ENCODE data around the gene LCN12.

Gene LCN12

GRCh38 chr9:136945333-136946227 lies 6.5 kb upstream of the LCN12 start:
- H3K27me3 Mint-ChIP-seq (ENCODE audit: low read depth) = peaks cover 4% of the 10 kb centered on the region
- peak overlapping the region in 1 of 3 experiments; percentile 26 for H3K4me3 Mint-ChIP-seq
- H3K36me3 Mint-ChIP-seq (ENCODE audit: low read depth) = peaks cover 4% of the 10 kb centered on the region
- H3K9me3 Mint-ChIP-seq = no peaks in the 10 kb centered on the region
- no peak overlapping the region for H3K27ac Mint-ChIP-seq
- peaks cover 9% of the 10 kb centered on the region for H3K4me1 Mint-ChIP-seq
- no peak for TF ChIP-seq CTCF (IDR thresholded peaks at IDR 0.05; ENCODE audit: unreplicated experiment in 3 of 3)

- Mint-ChIP-seq H3K4me3 (no peak overlapping the region), H3K27me3 (ENCODE audit: low read depth) (peaks cover 4% of the 10 kb centered on the region), H3K9me3 (no peaks in the 10 kb centered on the region), H3K27ac (no peak overlapping the region), H3K4me1 (peaks cover 9% of the 10 kb centered on the region), H3K36me3 (ENCODE audit: low read depth) (peaks cover 4% of the 10 kb centered on the region)
- no peak for TF ChIP-seq CTCF (IDR thresholded peaks at IDR 0.05; ENCODE audit: unreplicated experiment in 3 of 3)
These were observed 5.6 kb upstream of the LCN12 start for GRCh38 chr9:136946228-136947027.

GRCh38 chr9:136947028-136947891 lies 4.8 kb upstream of the LCN12 start:
- peaks cover 9% of the 10 kb centered on the region for H3K4me1 Mint-ChIP-seq
- no peaks in the 10 kb centered on the region for H3K9me3 Mint-ChIP-seq
- no peak for TF ChIP-seq CTCF (IDR thresholded peaks at IDR 0.05; ENCODE audit: unreplicated experiment in 3 of 3)

GRCh38 chr9:136947955-136948510 lies 4.0 kb upstream of the LCN12 start:
- peaks cover 9% of the 10 kb centered on the region for H3K4me1 Mint-ChIP-seq
- H3K27me3 Mint-ChIP-seq (ENCODE audit: low read depth) = peaks cover 4% of the 10 kb centered on the region
- TF ChIP-seq CTCF (IDR thresholded peaks at IDR 0.05; ENCODE audit: unreplicated experiment in 3 of 3) = peak; percentile 24 to 47 (median 44)
- H3K4me3 Mint-ChIP-seq = peak overlapping the region; percentile 72 to 80 (median 78)
- no peaks in the 10 kb centered on the region for H3K36me3 Mint-ChIP-seq (ENCODE audit: low read depth)
- no peaks in the 10 kb centered on the region for H3K9me3 Mint-ChIP-seq
- H3K27ac Mint-ChIP-seq = peak overlapping the region in 2 of 3 experiments; percentile 70 to 77

More at GRCh38 chr9:136947028-136947891, 4.8 kb upstream of the LCN12 start:
- Mint-ChIP-seq H3K27ac (peak overlapping the region in 2 of 3 experiments; percentile 61 to 64), H3K36me3 (ENCODE audit: low read depth) (no peaks in the 10 kb centered on the region), H3K27me3 (ENCODE audit: low read depth) (peaks cover 4% of the 10 kb centered on the region), H3K4me3 (peak overlapping the region; percentile 50 to 76 (median 60))

- TF ChIP-seq CTCF (IDR thresholded peaks at IDR 0.05; ENCODE audit: unreplicated experiment in 3 of 3) = no peak
- Mint-ChIP-seq H3K27ac (peak overlapping the region in 2 of 3 experiments; percentile 79 to 94), H3K9me3 (no peaks in the 10 kb centered on the region), H3K36me3 (ENCODE audit: low read depth) (no peaks in the 10 kb centered on the region), H3K4me3 (peak overlapping the region; percentile 78 to 83 (median 80)), H3K4me1 (peaks cover 9% of the 10 kb centered on the region), H3K27me3 (ENCODE audit: low read depth) (peaks cover 4% of the 10 kb centered on the region)
These were observed 2.7 kb upstream of the LCN12 start for GRCh38 chr9:136949239-136949816.
